ENCODE results near the gene OTOA.
A peak's percentile ranks its signal among the peaks of the same experiment; 100 is the strongest.
"Not testable (repeated sequence)": the region's sequence is repeated elsewhere in the genome, so short reads cannot be mapped to it uniquely, and the experiment has no call there.

The OTOA gene

GRCh38 chr16:21656795-21657768, 6.7 kb upstream of the OTOA start:
- H3K4me3 ChIP-seq (ENCODE audit: low read depth, low read length) = no peak overlapping the region
- DNase-seq (ENCODE audit: low read depth) = no peak
- peak; percentile 81 for TF ChIP-seq CTCF (IDR thresholded peaks at IDR 0.05; ENCODE audit: control insufficient read depth, extremely low read depth, insufficient read depth)

- TF ChIP-seq CTCF (IDR thresholded peaks at IDR 0.05; ENCODE audit: control insufficient read depth, extremely low read depth, insufficient read depth) = no peak
- H3K4me3 ChIP-seq (ENCODE audit: low read depth, low read length) = no peak overlapping the region
- DNase-seq (ENCODE audit: low read depth) = no peak
These were observed 4.6 kb upstream of the OTOA start for GRCh38 chr16:21659124-21659523.

DNA sequence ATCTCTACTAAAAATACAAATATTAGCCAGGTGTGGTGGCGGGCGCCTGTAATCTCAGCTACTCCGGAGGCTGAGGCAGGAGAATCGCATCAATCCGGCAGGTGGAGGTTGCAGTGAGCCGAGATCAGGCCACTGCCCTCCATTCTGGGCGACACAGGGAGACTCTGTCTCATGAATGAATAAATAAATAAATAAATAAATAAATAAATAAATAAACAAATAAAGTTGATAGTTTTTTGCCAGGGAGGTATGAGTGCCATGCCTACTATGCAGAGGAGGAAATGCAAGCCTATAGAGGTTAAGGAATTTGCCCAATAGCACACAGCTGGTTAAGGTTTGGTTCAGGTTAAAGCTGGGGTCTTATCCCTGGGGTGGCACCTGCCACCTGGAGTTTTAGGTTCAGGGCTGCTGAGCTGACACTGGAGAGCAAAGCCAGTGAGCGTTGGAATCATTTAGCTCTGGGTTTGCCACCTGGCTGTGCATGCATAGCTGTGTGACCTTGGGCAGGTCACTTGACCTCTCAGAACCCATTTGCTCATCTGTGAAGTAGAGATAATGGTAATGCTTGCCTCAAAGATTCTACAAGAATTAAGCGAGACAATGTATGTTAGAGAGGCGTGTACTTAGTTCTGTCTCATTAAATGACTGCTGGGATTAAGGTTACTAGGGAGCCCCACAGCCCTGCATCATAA, 1.2 kb downstream of the OTOA start:
- no peak for DNase-seq (ENCODE audit: low read depth)
- TF ChIP-seq CTCF (IDR thresholded peaks at IDR 0.05; ENCODE audit: control insufficient read depth, extremely low read depth, insufficient read depth) = no peak
- no peak overlapping the region for H3K4me3 ChIP-seq (ENCODE audit: low read depth, low read length)

GRCh38 chr16:21666772-21667171, 3.0 kb downstream of the OTOA start:
- H3K4me3 ChIP-seq (ENCODE audit: low read depth, low read length) = no peak overlapping the region
- no peak for TF ChIP-seq CTCF (IDR thresholded peaks at IDR 0.05; ENCODE audit: control insufficient read depth, extremely low read depth, insufficient read depth)
- no peak for DNase-seq (ENCODE audit: low read depth)

GRCh38 chr16:21667575-21667974, 3.8 kb downstream of the OTOA start:
- no peak overlapping the region for H3K4me3 ChIP-seq (ENCODE audit: low read depth, low read length)
- DNase-seq (ENCODE audit: low read depth) = no peak
- TF ChIP-seq CTCF (IDR thresholded peaks at IDR 0.05; ENCODE audit: control insufficient read depth, extremely low read depth, insufficient read depth) = no peak

- H3K4me3 ChIP-seq (ENCODE audit: low read depth, low read length) = no peak overlapping the region
- TF ChIP-seq CTCF (IDR thresholded peaks at IDR 0.05; ENCODE audit: control insufficient read depth, extremely low read depth, insufficient read depth) = no peak
- DNase-seq (ENCODE audit: low read depth) = no peak
These were observed 9.7 kb downstream of the OTOA start for GRCh38 chr16:21673469-21673868.

DNA sequence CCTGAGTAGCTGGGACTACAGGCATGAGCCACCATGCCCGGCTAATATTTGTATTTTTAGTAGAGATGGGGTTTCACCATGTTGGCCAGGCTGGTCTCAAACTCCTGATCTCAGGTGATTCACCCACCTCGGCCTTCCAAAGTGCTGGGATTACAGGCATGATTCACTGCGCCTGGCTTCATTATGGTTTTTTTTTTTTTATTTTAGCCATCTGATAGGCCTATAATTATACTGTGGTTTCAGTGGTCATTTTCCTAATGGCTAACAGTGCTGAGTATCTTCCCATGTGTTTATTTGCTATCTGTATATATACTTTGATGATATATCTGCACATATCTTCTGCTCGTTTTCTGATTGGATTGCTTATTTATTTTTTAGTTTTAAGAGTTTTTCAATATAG, 10.7 kb downstream of the OTOA start:
- H3K4me3 ChIP-seq (ENCODE audit: low read depth, low read length); DNase-seq (ENCODE audit: low read depth): not testable (repeated sequence)

DNA sequence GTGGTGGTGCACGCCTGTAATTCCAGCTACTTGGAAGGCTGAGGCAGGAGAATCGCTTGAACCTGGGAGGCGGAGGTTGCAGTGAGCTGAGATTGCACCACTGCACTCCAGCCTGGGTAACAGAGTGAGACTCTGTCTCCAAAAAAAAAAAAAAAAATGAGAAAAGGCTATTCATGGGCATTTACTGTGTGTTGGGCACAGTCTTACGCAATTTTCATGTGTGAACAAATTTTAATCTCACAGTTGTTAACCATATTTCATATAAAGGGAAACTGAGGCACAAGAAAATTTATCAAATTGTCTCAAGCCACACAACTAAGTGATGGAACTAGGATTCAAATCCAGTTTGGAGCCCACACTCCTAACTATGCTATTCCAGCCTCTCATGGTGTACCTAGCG, 16.9 kb downstream of the OTOA start:
- DNase-seq (ENCODE audit: low read depth); H3K4me3 ChIP-seq (ENCODE audit: low read depth, low read length): not testable (repeated sequence)

Data from LNCaP clone FGC (cell line).